Fibroblast of villous mesenchyme (primary cell): ENCODE results near the gene FAM219A. TPM values are rescaled to one million over a fixed set of nuclear protein-coding genes. Genes with fewer than 3 reads are reported as not detected.

Experiments used
- DNase-seq: peaks from one replicate; pipeline ENCODE4 v3.0.0-alpha.2; 2010; ENCODE audit warnings: low read depth
- H3K4me3 ChIP-seq: 2 replicates; pipeline ENCODE4 v1.5.1; 2011; ENCODE audit warnings: low read depth, mild to moderate bottlenecking, low read length
- total RNA-seq: library from RNA; depleted of rRNA; stranded (reverse); fragments of >200 nt; gene quantifications from 2 replicates; pipeline ENCODE4 v1.2.3, GENCODE V29; 2012
- TF ChIP-seq, protein P1 (sequence below): IDR thresholded peaks from 2 replicates; pipeline ENCODE4 v1.5.1; 2012; ENCODE audit warnings: low read depth, mild to moderate bottlenecking, low read length; ENCODE audit not compliant: insufficient read depth

The FAM219A gene
- total RNA-seq, 1 donor = 9.9 TPM

DNA sequence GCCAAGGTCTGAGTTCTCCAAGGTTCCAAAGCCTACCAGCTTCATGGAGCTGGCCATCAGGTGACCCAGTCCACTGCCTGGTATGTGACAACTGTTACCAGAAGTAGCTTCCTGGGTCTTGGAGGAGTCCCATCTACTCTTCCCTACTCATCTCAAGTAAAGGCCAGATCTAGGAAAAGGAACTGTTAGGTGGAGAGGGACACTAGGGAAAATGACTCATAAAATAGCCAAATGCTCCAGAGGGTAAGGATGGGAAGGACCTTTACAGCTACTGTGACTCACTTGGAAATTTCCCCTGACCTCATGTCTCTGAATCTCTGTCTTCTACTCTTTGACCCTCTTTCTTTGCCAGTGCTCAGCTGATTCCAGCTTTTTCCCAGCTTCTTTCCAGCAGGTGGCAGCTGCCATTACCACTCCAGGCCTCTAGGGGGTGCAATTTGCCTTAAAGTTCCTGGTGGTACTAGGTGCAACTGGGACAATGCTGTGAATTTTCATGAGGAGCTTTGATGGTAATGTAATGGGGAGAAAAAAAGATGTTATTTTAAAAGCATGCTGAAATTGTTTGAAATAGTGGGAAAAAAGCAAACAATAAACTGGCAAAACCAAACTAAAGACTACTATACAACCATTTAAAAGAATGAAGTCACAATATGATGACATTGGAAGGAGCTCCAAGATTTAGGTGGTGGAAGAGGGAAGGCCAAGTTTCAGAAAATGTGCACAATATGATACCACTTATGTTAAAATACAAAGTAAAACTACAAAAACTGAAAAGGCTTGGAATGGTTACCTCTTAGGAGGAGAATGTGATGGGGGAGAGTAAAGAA is 54.6 kb downstream of the FAM219A start:
- H3K4me3 ChIP-seq = no peak overlapping the region
- TF ChIP-seq, protein P1, sequence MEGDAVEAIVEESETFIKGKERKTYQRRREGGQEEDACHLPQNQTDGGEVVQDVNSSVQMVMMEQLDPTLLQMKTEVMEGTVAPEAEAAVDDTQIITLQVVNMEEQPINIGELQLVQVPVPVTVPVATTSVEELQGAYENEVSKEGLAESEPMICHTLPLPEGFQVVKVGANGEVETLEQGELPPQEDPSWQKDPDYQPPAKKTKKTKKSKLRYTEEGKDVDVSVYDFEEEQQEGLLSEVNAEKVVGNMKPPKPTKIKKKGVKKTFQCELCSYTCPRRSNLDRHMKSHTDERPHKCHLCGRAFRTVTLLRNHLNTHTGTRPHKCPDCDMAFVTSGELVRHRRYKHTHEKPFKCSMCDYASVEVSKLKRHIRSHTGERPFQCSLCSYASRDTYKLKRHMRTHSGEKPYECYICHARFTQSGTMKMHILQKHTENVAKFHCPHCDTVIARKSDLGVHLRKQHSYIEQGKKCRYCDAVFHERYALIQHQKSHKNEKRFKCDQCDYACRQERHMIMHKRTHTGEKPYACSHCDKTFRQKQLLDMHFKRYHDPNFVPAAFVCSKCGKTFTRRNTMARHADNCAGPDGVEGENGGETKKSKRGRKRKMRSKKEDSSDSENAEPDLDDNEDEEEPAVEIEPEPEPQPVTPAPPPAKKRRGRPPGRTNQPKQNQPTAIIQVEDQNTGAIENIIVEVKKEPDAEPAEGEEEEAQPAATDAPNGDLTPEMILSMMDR = peak; percentile 99
- peak; percentile 58 for DNase-seq

DNA sequence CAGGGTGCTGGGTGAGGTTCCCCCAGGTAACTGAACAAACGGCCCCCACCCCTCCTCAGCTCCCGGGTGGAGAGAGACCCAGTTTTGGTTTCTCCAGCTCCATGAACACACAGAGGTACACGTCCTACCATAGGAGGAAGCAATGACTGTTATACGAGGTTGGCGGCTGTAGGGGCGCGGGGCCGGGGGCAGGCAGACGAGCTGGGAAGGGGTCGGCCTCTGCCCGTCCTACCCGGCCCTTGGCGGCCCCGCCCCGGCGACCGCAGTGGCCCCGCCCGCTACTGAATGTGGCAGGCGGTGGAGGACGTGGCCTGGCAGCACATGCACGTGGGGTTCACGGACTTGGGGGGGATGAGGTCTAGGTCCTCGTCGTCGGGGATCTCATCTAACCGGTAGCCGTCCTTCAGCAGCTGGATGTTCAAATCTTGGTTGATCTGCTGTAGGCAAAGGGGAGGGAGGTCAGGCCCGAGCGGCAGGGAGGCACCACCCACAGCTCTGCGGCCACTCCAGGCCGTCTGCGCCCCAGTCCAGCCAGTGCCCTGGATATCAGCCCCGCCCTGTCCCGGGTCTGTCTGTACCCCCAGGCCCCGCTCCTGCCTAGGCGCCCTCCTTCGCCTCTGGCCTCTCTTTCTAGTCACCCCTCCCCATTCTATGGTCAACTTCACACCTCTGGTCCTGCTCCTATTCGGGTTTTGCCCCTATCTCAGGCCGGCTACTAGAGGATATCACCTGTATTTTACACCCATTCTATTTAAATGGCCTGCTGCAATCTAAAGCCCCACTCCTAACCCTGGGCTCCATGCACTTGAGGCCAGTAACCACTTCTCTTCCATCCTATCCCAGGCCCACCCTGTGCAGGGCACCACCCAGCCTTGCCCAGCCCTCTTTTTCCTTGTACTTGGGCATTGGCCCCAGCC is 57.4 kb downstream of the FAM219A start:
- TF ChIP-seq, protein P1 = no peak
- no peak for DNase-seq
- no peak overlapping the region for H3K4me3 ChIP-seq

DNA sequence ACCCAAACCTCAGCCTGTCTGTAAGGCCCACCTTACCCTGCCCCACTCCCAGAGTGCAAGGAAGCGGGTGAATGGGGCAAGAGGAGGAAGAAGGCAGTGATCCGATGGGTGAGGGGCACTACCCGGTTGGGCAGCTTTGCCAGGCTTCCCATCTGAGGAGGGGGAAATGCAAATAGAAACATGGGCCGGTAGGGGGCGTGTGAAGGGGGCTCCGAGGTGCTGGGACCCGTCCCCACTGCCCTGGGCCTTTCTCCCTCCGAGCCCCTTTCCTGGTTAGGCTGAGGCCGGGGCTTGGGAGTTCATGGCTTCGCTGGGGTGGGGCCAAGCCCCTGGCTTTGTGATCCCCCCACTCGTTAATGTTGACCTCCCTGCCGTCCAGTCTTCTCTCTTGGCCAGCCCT is 58.1 kb downstream of the FAM219A start:
- DNase-seq = no peak
- TF ChIP-seq, protein P1 = no peak
- H3K4me3 ChIP-seq = no peak overlapping the region

DNA sequence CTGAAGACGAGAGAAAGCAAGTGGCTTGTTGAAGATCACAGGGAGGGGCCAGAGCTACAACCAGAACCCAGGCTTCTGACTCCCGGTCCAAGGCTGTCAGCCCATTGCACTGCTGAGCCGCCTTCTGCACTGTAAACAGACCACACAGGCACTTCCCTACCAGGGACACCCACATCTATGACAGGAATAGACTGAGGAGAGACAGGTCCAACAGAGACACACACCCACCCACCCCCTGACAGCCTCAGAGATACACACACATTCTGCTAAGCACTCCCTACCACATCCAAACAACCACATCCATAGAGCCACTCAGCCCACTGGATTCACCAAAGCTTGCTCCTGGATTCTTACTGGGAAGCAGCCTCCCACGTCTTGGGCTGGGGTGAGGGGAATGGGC is 58.6 kb downstream of the FAM219A start:
- H3K4me3 ChIP-seq = no peak overlapping the region
- no peak for DNase-seq
- TF ChIP-seq, protein P1 = no peak

DNA sequence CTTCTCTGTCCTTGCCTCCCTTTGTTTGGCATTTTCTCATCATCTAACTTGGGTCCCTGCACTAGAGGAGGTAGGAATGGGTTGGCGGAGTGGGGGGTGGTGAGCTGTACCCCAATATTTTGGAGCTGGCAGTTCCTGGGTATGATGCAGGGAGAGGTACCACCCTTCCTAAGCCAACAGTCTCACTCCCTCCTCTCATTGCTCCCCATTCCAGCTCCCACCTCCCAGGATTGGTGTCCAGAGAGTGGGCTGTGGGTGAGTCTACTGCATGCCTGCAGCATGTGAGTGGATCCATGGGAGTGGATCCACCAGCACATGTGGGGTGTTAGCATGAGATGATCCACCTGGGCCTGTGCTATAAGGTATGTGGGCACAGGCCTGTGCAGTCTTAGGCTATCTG is 59.5 kb downstream of the FAM219A start:
- TF ChIP-seq, protein P1 = no peak
- no peak overlapping the region for H3K4me3 ChIP-seq
- no peak for DNase-seq

DNA sequence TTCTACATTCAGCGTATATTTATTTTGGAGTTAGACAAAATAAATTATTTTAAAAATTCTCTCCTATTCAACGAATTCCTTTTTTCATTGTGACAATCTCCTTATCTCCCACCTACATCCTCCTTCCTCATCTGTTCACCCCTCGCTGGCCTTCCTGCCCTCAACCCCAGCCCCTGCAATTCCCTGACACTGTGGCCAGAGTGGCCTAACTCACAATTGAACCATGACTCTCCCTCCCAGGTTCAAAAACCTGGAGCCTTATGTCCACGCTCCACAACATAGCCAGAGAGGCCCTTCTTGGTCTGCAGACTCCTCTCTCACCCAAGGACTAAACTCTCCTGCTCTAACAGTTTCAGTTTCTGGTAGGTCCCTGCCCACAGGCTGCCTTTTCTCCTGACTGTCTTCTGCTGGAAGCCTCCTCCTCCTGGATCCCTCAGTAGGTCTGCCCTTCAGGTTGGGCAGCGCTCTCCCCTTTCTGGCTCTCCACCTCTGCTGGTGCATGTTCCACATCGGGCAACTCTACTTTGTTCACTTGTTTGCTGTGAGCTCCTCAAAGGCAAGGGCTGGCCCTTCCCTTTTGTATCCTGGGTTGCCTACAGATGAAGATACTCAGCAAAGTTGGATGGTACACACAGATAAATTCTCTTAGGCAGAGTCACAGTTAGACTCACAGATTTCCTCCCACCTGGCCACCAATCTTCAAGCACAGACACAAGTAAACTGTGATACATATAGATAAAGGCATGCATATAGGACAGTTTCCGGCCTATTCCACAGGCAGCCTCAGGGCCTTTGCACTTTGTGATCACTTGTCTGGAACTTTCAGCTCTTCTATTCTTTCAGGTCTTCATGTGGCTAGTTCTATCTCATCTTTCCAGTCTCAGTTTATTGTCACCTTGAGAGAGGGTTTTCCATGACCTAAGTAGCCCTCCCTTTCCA is 61.8 kb downstream of the FAM219A start:
- TF ChIP-seq, protein P1 = no peak
- DNase-seq = no peak

More for the DNA sequence above, 61.8 kb downstream of the FAM219A start:
- no peak overlapping the region for H3K4me3 ChIP-seq
